Frontal cortex (tissue), 4 donors: ENCODE data around the gene SLC2A4RG. TPM values are rescaled to one million over a fixed set of nuclear protein-coding genes. Genes with fewer than 3 reads are reported as not detected.
"Not testable (repeated sequence)": the region's sequence is repeated elsewhere in the genome, so short reads cannot be mapped to it uniquely, and the experiment has no call there.

Source experiments
- DNase-seq, 2 donors: peaks; one replicate each; pipeline ENCODE4 v3.0.0; 2012; ENCODE audit warnings: low spot score in 2 of 2
- FAIRE-seq: peaks from 2 replicates; lab custom pipeline; 2012; peaks lifted over from hg19 to GRCh38; lab: Jason Lieb, UNC
- total RNA-seq: library from RNA; depleted of rRNA; stranded (reverse); fragments of >200 nt; gene quantifications from one replicate; pipeline ENCODE4 v1.2.3, GENCODE V29; 2014
- donor health status: control.
- donor health status: control.
- donor health status: control.

SLC2A4RG gene
- total RNA-seq, 1 donor from 2014 or later, result 1.2 TPM

DNA sequence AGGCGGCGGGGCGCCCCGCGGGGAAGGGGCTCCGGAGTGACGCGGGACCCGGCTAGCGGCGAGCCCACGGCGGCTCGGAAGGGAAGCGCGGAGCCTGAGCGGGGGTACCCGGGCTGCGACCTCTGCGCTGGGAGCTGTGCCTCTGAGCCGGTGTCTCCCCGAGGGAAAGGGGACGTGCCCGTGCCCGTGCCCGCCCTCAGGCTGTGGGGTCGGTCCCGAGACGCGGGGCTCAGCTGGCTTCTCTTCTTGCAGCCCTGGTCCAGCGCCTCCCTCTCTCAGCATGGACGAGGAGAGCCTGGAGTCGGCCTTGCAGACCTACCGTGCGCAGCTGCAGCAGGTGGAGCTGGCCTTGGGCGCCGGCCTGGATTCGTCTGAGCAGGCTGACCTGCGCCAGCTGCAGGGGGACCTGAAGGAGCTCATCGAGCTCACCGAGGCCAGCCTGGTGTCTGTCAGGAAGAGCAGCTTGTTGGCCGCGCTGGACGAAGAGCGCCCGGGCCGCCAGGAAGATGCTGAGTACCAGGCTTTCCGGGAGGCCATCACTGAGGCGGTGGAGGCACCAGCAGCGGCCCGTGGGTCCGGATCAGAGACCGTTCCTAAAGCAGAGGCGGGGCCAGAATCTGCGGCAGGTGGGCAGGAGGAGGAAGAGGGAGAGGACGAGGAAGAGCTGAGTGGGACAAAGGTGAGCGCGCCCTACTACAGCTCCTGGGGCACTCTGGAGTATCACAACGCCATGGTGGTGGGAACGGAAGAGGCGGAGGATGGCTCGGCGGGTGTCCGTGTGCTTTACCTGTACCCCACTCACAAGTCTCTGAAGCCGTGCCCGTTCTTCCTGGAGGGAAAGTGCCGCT, 31.1 kb upstream of the SLC2A4RG start:
- FAIRE-seq, result no peak
- DNase-seq, result peak in 1 of 2 donors; percentile 14

DNA sequence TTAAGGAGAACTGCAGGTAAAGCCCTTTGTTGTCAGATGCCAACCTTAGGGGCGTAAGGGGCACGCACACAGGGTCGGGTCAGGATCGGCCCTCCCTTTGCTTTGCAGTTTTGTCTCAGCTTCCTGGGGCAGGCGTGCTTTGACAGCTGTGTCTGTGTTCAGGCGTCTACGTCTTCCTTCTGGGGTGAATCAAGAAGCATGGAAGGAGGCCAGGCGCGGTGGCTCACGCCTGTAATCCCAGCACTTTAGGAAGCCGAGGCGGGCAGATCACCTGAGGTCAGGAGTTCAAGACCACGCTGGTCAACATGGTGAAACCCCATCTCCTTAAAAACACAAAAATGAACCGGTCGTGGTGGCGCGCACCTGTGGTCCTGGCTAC, 30.4 kb upstream of the SLC2A4RG start:
- DNase-seq (no peak), FAIRE-seq (no peak)

DNA sequence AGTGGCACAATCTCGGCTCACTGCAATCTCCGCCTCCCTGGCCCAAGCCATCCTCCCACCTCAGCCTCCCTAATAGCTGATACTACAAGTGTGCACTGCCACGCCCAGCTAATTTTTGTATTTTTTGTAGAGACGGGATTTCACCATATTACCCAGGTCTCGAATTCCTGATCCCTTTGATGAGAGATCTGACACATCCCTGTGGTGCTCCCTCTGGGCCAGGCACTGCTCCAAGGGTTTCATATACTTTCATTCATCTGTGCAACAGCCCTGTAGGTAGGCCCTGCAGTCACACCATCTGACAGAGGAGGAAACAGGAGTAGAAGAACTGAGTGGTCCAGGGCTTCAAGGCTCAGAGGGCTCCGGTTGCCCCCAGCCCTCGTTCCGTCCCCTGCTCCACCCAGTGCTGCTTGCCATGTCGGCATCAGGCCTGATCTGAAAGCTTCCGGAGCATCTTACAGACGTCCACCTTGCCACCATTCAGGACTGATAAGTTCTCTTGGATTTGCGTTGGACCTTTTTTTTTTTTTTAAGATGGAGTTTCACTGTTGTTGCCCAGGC, 28.4 kb upstream of the SLC2A4RG start:
- FAIRE-seq (no peak), DNase-seq (no peak)

DNA sequence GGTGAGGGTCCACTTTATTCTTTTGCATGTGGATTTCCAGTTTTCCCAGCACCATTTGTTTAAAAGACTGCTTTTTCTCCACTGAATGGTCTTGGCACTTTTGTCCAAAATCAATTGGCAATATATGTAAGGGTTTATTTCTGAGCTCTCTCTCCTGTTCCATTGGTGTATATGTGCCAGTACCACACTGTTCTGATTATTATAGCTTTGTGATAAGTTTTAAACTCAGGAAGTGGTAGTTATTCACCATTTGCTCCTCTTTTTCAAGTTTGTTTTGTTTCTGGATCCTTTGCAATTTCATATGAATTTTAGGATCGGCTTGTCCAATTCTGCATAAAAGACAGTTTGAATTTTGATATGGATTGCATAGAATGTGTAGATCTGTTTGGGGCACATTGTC, 27.4 kb upstream of the SLC2A4RG start:
- FAIRE-seq (no peak), DNase-seq (no peak)

DNA sequence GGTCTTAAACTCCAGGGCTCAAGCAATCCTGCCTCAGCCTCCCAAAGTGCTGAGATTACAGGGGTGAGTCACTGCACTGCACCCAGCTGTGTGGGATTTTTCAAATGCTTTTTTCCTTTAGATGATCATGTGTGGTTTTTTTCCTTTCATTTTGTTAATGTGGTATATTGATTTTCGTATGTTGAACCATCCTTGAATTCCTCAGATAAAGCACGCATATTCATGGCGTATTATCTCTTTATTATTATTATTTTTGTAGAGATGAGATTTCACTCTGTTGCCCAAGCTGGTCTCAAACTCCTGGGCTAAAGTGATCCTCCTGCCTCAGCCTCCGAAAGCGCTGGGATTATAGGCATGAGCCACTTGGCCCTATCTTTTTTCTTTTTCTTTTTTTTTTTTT, 24.7 kb upstream of the SLC2A4RG start:
- FAIRE-seq, result no peak
- no peak for DNase-seq

DNA sequence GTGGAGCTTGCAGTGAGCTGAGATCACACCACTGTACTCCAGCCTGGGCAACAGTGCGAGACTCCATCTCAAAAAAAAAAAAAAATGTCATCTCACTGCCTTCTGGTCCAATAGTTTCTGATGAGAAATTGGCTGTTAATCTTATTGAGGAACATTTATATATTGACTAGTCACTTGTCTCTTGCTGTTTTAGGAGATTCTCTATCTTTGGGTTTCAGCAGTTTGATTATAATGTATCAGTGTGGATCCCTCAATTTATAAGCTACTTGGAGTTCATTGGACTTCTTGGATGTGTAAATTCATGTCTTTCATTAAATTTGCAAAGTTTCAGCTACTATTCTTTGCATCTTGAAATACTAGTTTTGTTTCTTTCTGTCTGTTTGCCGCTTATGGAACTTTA, 20.6 kb upstream of the SLC2A4RG start:
- no peak for FAIRE-seq
- no peak for DNase-seq

DNA sequence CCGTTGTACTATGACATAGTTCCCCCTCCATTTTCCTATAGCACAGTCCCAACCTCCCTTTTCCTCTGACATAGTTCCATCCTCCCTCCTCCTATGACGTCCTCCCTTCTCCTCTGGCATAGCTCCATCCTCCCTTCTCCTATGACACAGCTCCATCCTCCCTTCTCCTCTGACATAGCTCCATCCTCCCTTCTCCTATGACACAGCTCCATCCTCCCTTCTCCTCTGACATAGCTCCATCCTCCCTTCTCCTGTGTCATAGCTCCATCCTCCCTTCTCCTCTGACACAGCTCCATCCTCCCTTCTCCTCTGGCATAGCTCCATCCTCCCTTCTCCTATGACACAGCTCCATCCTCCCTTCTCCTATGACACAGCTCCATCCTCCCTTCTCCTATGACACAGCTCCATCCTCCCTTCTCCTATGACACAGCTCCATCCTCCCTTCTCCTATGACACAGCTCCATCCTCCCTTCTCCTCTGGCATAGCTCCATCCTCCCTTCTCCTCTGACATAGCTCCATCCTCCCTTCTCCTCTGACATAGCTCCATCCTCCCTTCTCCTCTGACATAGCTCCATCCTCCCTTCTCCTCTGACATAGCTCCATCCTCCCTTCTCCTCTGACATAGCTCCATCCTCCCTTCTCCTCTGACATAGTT, 16.5 kb upstream of the SLC2A4RG start:
- not testable (repeated sequence) for FAIRE-seq, DNase-seq

DNA sequence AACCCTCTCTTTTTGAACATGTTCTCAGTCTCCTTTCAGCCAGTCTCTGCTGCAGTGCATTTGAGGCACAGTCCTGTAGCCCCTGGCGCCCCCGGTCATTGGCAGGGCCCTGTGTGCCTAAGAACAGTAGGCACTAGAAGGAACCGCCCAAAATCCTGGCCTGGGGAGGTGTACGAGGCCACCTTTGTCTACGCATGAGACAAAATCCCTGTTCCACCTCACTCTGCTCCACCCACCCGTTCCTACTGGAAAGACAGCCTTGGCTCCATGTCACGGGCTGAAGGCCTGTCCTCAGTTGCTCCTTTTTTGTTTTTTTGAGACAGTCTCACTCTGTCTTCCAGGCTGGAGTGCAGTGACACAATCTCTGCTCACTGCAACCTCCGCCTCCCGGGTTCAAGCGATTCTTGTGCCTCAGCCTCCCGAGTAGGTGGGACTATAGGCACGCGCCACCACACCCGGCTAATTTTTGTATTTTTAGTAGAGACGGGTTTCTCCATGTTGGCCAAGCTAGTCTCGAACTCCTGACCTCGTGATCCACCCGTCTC, 9.3 kb upstream of the SLC2A4RG start:
- not testable (repeated sequence) for FAIRE-seq, DNase-seq

DNA sequence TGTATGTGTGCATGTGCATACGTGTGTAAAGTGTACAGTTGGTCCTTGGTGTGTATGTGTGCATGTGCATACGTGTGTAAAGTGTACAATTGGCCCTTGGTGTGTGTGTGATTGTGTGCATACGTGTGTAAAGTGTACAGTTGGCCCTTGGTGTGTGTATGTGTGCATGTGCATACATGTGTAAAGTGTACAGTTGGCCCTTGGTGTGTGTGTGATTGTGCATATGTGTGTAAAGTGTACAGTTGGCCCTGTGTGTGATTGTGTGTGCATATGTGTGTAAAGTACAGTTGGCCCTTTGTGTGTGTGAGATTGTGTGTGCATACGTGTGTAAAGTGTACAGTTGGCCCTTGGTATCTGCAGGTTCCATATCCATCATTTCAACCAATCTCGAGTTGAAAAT, 8.2 kb upstream of the SLC2A4RG start:
- FAIRE-seq (no peak), DNase-seq (no peak)

DNA sequence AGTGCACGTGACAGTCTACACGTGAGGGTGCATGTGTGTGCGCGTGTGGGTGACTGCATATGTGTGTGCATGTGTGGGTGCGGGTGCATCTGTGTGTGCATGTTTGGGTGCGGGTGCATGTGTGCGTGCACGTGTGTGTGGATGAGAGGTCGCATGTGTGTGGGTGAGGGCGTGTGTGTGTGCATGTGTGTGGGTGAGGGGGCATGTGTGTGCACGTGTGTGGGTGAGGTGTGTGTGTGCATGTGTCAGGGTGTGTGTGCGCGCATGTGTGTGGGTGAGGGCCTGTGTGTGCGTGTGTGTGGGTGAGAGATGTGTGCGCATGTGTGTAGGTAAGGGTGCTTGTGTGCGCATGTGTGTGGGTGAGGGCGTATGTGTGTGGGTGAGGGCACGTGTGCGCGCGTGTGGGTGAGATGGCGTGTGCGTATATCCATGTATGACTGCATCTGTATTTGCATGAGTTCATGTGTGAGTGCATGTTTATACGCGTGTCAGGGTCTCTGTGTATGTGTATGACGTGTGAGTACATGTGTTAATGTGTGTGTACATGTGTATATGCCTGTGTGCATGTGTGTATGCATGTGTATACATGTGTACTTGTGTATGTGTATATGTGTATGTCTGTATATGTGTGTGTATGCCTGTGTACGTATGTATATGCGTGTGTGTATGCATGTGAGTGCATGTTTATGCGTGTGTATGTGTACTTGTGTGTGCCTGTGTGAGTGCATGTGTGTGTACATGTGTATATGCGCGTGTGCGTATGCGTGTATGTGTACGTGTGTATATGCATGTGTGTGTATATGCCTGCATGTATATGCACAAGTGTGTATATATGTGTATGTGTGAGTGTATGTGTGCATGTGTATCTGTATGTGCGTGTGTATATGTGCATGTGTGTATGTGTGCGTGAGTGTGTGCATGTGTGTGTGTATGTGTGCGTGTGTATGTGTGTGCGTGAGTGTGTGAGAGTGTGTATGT, 7.2 kb upstream of the SLC2A4RG start:
- FAIRE-seq (no peak), DNase-seq (no peak)

DNA sequence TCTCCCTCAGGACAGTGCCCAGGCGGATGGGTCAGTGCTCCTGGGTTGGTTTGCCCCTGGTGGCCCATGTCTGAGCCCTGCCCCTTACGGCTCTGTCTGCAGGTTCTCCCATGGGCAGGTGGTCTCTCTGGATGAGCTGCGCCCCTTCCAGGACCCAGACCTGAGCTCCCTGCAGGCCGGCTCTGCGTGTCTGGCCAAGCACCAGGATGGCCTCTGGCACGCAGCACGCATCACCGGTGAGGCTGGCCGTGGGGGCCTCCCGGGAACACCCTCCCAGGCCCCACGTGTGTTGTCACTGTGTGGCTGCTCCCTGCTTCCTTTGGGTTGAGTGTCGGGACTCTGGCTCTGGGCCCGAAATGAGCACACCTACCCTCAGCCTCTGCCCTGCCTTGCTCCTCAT, 6.5 kb upstream of the SLC2A4RG start:
- DNase-seq, result no peak
- no peak for FAIRE-seq

DNA sequence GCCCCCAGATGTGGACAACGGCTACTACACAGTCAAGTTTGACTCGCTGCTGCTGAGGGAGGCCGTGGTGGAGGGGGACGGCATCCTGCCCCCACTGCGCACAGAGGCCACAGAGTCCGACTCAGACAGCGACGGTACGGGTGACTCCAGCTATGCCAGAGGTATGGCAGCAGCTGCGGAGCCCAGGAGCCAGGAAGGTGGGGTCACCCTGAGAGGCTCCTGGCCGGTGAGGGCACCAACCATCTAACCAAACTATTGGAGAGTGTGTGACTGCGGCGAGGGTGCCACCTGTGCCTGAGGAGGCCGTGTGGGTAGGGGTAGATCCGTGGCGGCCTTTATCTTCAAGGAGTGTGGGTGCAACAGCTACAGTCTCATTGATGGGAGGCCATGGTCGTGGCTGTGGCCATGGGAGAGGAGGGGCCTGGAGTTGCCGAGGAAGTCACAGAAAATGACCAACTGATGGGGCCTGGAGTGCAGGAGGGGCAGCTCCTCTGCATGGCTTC, 5.9 kb upstream of the SLC2A4RG start:
- no peak for FAIRE-seq

DNA sequence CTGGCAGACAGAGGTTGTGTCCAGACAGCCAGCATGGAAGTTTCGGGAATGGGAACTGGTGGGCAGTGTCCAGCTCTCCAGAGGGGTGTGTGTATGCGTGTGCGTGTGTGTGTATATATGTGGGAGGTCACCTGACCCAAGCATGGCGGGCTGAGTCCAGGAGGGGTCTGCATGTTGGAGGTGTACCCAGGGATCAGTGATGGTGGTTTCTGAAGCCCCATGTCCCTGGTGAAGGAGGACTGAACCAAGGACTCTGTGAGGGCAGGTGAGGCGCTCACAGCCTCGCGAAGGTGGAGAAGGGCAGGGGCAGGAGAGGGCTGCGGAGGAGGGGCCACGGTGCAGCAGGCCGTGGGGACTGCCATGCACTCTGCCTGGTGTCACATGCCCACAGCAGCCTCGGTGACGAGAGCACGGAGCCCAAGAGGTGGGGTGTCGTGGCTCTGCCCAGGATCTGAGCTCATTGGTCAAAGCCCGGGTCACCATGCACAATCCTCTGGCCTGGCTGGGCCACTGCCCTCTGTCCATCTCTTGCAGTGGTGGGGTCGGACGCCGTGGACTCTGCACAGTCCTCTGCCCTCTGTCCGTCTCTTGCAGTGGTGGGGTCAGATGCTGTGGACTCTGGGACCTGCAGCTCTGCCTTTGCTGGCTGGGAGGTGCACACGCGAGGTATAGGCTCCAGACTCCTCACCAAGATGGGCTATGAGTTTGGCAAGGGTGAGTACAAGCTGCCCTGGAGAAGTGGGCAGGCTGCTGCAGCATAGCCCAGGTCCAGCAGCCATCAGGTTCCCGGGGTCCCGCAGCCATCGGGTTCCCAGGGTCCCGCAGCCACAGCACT, 5.2 kb upstream of the SLC2A4RG start:
- FAIRE-seq, result no peak
- DNase-seq, result no peak

More for the DNA sequence above, 5.9 kb upstream of the SLC2A4RG start:
- DNase-seq, result no peak

DNA sequence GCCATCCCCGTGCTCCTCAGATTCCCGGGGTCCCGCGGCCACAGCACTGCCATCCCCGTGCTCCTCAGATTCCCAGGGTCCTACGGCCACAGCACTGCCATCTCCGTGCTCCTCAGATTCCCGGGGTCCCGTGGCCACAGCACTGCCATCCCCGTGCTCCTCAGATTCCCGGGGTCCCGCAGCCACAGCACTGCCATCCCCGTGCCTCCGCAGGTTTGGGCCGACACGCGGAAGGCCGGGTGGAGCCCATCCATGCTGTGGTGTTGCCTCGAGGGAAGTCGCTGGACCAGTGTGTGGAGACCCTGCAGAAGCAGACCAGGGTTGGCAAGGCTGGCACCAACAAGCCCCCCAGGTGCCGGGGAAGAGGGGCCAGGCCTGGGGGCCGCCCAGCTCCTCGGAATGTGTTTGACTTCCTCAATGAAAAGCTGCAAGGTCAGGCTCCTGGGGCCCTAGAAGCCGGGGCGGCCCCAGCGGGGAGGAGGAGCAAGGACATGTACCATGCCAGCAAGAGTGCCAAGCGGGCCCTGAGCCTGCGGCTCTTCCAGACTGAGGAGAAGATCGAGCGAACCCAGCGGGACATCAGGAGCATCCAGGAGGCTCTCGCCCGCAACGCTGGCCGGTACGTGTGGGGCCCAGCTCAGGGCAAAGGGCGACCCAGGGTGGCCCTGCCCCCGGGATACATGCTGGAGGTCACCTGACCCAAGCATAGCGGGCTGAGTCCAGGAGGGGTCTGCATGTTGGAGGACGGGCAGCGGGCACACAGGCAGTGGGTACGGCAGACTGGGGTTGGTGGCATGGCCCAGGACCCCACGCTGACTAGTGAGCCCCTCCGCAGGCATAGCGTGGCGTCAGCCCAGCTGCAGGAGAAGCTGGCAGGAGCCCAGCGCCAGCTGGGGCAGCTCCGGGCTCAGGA, 4.4 kb upstream of the SLC2A4RG start:
- no peak for DNase-seq
- FAIRE-seq, result no peak

DNA sequence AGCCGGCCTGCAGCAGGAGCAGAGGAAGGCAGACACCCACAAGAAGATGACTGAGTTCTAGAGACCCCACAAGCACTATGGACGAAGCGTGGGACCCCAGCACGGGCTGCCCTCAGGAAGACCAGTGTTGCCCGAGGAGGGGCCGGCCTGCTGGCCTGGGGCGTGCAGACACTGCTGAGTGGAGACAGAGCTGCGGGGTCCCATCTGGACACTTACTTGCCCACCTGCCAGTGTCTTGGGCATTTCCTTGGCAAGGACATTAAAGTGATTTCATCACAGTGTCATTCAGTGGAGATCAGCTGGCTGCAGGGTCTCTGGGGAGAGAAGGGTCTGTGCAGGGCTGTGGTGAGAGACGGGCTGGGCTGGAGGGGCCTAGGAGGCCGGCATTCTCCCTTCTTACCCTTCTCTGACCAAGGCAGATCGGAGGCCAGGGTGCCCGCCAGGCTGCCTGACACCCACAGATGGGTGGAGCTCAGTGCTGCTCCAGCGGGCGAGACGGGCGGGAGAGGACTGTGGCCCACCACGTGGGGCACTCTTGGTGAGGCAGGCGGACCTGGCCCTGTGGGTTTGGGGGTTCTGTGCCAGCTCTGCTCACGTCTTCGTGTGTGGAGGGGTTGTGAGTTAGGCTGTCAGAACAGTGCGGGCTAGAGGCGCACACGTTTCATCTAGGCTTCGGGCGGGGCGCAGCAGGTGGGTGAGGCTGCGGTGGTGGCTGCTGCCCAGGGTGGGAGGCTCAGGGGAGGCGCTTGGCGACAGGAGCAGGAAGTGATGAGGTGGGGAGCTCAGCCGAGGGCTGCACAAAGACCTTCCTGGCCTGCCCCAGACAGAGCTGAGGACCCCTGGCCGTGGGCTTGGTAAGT, 3.5 kb upstream of the SLC2A4RG start, which contains the start of gene LIME1:
Gene LIME1 (plus strand): TSS at position 806 of the 860 bp plus-strand sequence. CDS start 886 bp downstream, outside the sequence.
- FAIRE-seq (no peak), DNase-seq (no peak)

DNA sequence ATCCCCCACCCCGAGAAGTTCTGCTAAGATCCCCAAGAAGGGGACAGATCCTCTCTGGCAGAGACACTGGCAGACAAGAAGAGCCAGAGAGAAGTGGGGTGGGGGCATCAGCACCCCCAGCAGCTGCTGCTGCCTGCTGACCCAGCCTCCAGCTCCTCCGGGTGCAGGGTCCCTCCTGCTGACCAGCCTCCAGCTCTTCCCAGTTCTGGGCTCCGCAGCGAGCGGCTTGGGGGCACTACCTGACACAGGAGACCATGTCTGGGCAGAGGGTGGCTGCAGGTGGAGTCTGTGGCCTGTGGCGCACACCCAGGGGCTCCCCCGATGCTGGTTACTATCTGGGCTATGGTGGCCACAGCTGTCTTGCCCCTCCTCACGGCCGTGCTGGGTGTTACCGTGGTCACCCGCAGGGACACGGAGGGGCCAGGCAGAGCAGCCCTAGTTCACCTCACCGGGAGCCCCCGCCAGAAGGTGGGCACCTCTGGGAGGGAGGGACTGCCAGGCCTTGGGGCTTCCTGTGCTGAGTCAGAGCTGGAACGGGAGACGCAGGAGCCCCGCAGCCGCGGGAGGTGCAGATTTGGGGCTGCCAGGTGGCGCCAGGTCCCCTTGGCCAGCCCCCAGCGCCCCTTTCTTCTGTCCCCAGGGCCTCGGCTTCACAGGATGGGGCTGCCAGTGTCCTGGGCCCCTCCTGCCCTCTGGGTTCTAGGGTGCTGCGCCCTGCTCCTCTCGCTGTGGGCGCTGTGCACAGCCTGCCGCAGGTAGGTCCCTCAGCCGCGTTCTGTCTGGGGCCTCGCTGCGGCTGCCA, 2.5 kb upstream of the SLC2A4RG start:
- FAIRE-seq (no peak), DNase-seq (no peak)
